ENCODE data around the gene SLC44A1. TPM values are rescaled to one million over a fixed set of nuclear protein-coding genes. Genes with fewer than 3 reads are reported as not detected.

Gene SLC44A1
- total RNA-seq, 1 donor from 2014 or later, result 54.9 TPM

- no peak for DNase-seq
These were observed 193.3 kb downstream of the SLC44A1 start for GRCh38 chr9:105437704-105438103.

DNA sequence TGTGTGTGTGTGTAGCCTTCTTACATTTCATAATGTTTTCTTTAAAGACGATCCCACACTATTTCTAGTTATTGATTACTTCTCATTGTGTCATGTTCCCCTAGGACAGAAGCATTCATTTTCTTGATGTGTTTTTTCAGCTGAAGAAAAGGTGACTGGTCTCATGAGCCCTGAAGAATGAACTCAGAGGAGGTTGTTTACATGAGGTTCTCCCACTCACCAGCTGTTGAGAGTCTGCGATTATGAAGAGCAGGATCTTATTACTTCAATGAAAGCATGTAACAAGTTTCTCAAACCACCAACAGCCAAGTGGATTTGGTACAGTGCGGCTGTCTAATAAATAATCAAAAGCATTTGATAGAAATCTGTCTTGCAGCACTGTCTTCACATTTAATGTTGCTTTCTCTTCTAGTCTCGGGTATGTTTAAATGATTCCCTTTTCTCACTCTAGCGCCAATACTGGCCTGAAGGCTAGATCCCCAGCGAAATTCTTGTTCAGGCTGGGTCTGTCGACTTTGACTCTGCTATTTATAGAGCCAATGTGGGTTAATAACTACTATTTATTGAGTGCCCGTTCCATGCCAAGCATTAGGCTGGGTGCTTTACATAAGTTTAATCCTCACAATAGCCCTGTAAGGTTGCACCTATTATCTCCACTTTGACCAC, 193.8 kb downstream of the SLC44A1 start:
- DNase-seq, result no peak

- no peak for DNase-seq
These were observed 195.0 kb downstream of the SLC44A1 start for GRCh38 chr9:105439428-105439827.

DNA sequence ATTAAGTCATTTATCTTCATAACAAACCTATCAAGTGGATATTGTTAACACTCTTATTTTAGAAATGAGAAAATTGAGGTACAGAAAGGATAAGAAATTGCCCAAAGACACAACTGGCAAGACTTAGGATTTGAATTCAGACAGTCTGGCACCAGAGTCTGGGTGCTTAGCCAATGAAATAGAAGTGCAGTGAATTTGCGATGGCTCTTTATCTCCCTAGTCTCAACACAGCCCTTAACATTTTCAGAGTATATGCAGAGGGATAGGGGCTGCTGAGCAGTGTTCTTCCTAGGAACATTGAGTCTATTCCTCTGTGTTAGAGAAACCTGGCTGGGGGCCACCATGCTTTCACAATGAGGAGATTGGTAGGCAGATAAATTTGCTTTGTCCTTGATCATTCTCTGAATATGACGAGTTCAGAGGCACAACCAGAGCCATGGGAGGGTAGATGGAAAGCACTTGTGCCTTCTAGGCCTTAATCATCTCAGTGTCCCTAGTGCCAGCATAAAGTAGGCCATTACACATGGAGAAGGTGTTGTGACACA, 197.2 kb downstream of the SLC44A1 start:
- no peak for DNase-seq

GRCh38 chr9:105443121-105443520, 198.7 kb downstream of the SLC44A1 start:
- DNase-seq, result no peak

GRCh38 chr9:105444130-105444529, 199.7 kb downstream of the SLC44A1 start:
- no peak for DNase-seq

DNA sequence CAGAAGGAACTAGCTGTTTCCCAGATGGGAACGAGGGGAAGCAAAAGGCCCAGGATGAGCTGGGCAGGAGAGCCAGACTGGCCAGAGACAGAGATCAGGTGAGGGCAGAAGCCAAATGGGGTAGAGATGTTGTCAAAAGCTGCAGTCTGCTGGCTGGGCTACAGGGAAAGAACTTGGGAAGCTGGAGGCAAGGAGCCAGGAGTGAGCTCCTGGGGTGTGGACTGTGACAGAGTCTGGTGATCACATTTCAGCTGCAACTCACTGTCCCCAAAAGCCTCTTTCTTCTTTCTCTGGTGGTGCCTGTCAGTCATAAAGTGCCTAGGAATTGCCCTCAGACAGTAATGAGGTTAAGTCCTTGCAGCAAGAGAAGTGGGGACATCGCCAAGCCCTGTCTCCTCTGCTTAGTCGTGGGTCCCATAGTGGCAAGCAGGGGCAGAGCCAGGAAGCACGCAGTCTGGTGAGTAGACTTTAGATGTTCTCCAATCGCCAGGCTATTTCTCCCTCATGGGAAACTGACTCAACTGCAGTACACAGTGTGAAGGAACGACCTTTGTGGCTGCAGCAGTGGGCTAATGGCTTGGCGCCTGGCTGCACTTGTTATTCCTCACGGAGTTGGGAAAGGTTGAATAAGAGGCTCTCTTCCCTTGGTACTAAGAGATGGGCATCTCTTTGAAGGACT, 200.9 kb downstream of the SLC44A1 start:
- no peak for DNase-seq

DNA sequence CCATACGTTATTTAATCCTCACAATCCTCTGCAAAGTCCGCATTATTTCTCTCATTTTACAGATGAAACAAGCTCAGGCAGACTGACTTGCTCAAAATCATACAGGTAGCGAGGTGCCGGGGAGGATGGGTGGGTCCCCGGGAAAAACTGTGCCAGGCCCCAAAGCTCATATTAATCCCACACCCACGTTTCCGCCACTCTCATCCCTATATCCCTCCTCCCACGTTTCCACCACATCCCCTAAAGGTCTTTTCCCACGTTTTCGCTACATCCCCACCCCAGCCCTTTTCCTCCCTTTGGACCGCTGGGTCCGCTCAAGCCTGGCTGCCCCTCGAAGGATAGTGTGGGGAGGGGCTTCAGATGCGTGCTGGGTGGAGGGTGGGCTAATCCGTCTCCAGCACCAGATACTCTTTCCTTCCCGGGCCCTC, 202.9 kb downstream of the SLC44A1 start:
- DNase-seq, result no peak

DNA sequence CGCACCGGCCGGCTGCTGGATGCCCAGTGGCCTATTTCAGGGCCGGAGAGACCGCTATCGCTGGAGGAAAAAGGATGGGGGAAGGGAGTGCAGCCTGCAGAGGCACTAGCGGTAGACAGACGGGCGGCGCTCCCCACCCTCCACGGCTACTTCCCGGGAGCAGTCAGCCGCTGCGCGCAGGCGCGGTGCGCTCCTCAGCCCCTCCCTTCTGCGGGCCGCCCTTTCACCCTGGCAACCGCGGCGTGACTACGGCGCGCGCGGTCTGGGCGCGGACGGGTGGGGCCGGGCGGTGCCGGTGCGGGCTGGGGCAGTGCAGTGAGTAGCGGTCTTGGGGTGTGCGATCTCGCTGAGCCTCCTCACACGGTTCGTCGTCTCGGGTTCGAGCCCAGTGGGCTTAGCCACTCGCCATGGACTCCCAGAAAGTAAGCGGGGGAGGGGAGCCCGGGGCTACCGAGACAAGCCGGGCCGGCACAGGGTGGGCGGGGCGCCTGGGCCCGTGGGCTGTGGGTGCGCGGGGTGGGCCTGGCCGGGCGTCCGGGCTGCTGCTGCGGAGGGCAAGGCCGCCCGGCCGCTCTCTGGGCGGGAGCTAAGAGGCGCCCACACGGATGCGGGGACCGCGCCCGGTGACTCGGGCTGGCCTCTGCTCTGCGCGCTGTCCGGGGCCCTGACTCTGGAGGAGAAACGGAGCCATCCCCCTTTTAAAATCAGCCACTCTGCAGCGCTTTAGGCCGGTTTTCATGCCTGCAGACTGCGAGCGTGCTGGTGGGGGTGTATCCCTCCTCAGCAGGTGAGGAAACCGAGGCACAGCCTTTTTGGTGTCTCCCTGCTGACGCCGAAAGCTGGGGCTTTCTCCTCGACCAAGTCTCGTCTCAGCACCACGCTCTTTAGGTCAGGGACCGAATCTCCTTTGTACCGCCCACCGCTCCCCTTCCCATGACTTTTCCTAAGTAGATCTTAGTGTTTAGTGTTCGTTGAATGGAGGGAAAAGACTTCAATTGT, 203.7 kb downstream of the SLC44A1 start, which contains the start of gene FSD1L:
Gene FSD1L (plus strand): TSS at position 221 of the 999 bp plus-strand sequence. CDS start 187 bp downstream, at position 408.
- DNase-seq, result peak; percentile 93

GRCh38 chr9:105449081-105449480, 204.6 kb downstream of the SLC44A1 start:
- no peak for DNase-seq

DNA sequence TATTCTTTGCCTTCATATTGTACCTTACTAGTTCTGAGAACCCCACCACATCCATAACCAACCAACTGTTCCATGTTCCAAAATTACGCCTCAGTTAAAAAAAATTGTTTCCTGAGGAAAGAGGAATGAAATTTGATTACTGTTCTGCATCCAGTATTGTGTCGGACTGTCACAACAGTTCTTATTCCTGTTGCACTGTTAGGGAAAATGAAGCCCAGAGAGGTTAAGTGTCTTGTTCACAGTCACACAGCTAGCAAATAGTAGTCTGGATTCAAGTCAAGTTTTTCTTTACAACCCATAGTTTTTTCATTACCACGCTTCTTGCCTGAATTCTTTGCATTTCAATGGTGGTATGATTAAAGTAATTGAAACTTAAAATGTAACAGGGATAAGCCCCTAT, 207.7 kb downstream of the SLC44A1 start:
- no peak for DNase-seq

GRCh38 chr9:105455836-105456475, 211.5 kb downstream of the SLC44A1 start:
- DNase-seq, result no peak

- no peak for DNase-seq
These were observed 213.3 kb downstream of the SLC44A1 start for GRCh38 chr9:105457560-105458294.

DNA sequence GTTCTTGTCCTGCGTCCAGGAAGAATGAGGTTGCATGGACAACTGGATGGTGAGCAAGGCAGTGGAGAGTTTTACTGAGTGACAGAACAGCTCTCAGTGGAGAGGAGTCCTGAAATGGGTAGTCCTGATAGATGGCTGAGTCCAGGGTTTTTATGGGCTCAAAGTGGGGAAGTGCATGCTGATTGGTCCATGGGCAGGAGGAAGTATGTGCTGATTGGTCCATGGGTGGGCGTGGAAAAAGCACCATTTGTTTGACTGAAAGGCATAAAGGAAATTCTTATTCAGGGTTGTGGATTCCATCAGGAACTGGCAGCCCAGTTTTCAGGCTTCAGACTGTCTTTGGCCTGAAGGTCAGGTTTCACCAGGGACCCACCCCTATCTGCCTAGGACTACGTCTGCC, 214.0 kb downstream of the SLC44A1 start:
- DNase-seq, result no peak

DNA sequence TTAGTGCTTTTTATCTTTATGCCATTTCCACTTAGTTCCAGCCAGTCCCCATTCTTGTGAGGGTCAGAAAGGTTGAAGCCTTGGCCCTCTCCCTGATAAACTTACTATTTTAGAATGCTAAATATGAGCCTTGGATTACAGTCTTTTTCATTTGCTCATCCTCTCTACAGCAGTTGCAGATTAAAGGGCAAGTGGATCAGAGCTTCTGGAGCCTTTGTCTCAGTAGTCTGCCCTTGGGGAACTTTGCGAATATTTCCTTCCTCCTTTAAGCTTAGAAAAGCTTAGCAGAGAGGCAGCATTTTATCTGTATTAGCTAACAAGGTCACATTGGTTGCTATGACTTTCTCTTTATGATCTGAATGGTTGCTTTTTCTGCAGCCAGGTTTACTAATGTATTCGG, 214.9 kb downstream of the SLC44A1 start:
- no peak for DNase-seq

- DNase-seq, result no peak
These were observed 222.5 kb downstream of the SLC44A1 start for GRCh38 chr9:105466898-105467455.

- no peak for DNase-seq
These were observed 224.4 kb downstream of the SLC44A1 start for GRCh38 chr9:105468875-105469274.

GRCh38 chr9:105473221-105473620, 228.8 kb downstream of the SLC44A1 start:
- DNase-seq, result no peak

DNA sequence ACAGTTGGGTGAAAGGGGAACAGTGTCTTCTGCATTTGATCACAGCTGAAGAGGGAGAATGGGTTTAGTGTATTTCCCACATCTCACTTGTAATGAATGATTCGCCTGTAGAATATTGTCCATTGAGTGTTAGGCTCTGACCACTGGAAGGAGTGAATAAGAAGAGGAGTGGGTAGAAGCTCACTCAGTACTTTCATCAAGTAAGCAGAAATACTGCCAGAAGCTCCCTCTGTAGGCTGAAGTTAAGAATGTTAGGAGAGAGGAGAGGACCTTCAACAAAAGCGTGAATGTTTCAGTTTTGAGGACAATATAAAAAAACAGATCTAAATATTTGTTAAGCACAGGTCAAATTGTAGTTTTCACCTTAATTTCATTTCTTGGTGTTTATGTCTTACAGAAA, 230.9 kb downstream of the SLC44A1 start:
- DNase-seq, result no peak

DNA sequence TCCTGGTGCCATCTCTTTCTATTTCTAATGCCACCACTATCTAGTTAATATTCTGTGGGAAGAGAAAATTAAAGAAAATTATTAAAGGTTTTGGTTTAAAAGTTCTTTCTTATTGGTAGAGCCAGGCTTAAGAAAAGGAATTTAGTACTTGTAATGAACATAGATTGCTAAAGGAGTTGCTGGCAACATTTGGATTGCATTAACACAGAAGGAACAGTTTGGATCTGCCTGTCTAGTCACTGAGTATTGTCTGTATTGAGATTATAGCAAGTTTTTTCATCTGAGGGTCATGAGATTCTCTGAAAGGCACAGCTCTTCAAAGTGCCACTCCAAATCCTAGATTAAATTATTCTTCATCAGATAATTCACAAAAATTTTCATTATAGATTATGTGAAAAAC, 235.4 kb downstream of the SLC44A1 start:
- DNase-seq, result no peak

DNA sequence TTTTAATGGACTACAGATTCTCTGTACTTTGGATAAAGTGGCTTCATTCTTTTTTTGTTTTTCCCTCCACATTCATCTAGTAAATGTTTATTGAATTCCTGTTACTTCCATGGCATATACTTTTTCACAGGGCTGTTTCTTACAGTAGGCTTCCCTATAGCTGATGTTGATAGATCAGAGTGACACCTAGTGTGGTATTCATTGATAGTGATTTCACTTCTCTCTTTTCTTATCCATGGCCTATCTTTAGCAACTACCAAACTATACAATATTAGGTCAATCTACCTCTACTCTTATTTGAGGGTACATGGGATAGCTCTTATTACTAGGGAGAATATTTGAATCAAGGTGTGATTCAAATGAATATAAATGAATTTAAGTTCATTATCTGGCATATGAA, 239.2 kb downstream of the SLC44A1 start:
- no peak for DNase-seq
